HEK293 (cell line): Measurements from ENCODE around the gene AMER3.

Experiments used
- ZNF184 ChIP-seq: fragments of 450-650 bp; IDR thresholded peaks from 2 replicates; pipeline ENCODE4 v1.5.1; 2018; ENCODE audit warnings: missing biosample characterization, mild to moderate bottlenecking, missing genetic modification characterization
- ZNF555 ChIP-seq: fragments of 450-650 bp; formaldehyde crosslinking; conservative IDR thresholded peaks from 2 replicates; pipeline ENCODE4 v1.5.1; 2017; ENCODE audit warnings: missing biosample characterization, mild to moderate bottlenecking, missing genetic modification characterization, inconsistent platforms
- ZNF664 ChIP-seq: fragments of 450-650 bp; formaldehyde crosslinking; IDR thresholded peaks from 2 replicates; pipeline ENCODE4 v1.5.1; 2016; ENCODE audit warnings: missing biosample characterization, missing genetic modification characterization
- TF ChIP-seq, protein P1 (sequence below): fragments of 450-650 bp; formaldehyde crosslinking; IDR thresholded peaks from 2 replicates; pipeline ENCODE4 v1.5.1; 2016; ENCODE audit warnings: missing biosample characterization, missing genetic modification characterization

DNA sequence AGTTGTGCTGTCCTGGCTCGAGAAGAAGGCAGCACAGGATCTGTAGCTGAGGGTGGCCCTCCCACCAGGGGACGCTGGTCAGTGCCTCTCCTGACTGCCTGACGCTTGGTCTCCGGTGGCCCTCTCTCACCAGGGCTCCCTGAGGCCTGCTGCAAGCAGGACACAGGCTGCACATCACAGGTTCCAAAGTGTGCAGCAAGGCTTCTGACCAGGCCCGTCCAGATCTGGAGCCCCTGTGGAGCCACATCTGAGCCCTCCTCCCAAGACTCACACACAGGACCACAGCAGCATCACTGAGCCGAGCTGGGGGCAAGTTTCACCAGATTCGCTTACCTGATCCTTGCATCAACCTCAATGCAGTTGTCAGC is 12.1 kb downstream of the AMER3 start:
- TF ChIP-seq ZNF664 (tag by site-specific recombination) (no peak), ZNF184 (tag by site-specific recombination) (no peak), ZNF555 (tag by site-specific recombination) (no peak)
- TF ChIP-seq, protein P1, sequence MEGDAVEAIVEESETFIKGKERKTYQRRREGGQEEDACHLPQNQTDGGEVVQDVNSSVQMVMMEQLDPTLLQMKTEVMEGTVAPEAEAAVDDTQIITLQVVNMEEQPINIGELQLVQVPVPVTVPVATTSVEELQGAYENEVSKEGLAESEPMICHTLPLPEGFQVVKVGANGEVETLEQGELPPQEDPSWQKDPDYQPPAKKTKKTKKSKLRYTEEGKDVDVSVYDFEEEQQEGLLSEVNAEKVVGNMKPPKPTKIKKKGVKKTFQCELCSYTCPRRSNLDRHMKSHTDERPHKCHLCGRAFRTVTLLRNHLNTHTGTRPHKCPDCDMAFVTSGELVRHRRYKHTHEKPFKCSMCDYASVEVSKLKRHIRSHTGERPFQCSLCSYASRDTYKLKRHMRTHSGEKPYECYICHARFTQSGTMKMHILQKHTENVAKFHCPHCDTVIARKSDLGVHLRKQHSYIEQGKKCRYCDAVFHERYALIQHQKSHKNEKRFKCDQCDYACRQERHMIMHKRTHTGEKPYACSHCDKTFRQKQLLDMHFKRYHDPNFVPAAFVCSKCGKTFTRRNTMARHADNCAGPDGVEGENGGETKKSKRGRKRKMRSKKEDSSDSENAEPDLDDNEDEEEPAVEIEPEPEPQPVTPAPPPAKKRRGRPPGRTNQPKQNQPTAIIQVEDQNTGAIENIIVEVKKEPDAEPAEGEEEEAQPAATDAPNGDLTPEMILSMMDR (tag by site-specific recombination): no peak
